Panc1 (cell line): ENCODE measurements around the gene HMGCS1. TPM values are rescaled to one million over a fixed set of nuclear protein-coding genes. Genes with fewer than 3 reads are reported as not detected.

Source experiments
- ATAC-seq: fragments of 200-7000 bp; cut with Tn5 transposase; 2 replicates; pipeline ENCODE4 v1.9.1; 2020; ENCODE audit warnings: mild to moderate bottlenecking, moderate library complexity
- BruUV-seq: library from RNA; stranded (reverse); fragments of 400-500 nt; replicated peaks from 2 replicates; lab custom pipeline; 2021; lab: Mats Ljungman, UMichigan
- CTCF ChIA-PET: fragments of 300-600 bp; sonication (Branson Sonifier 250); formaldehyde crosslinking; loops from one replicate; lab custom pipeline; 2022; ENCODE audit warnings: antibody characterized with exemption; lab: Charles Lee
- POLR2A ChIA-PET: fragments of 300-600 bp; sonication (Branson Sonifier 250); formaldehyde crosslinking; loops from one replicate; lab custom pipeline; 2022; ENCODE audit warnings: antibody characterized with exemption; lab: Charles Lee
- DNase-seq: peaks from one replicate; pipeline ENCODE4 v3.0.0-alpha.2; 2010; ENCODE audit warnings: low read depth, low spot score
- H3K27ac ChIP-seq: 2 replicates; pipeline ENCODE4 v1.5.1; 2011; ENCODE audit warnings: mild to moderate bottlenecking, low read length, inconsistent platforms
- H3K27me3 ChIP-seq: fragments of 200-500 bp; sonication (Bioruptor generic); 2 replicates; pipeline ENCODE4 v1.6.0; 2014; ENCODE audit warnings: low read length, inconsistent platforms; ENCODE audit not compliant: control insufficient read depth, insufficient read depth
- H3K36me3 ChIP-seq: fragments of 200-500 bp; sonication (Bioruptor generic); 2 replicates; pipeline ENCODE4 v1.5.1; 2014; ENCODE audit warnings: inconsistent platforms, mild to moderate bottlenecking, low read length, moderate library complexity; ENCODE audit not compliant: control insufficient read depth, insufficient read depth
- H3K4me1 ChIP-seq: 2 replicates; pipeline ENCODE4 v1.5.1; 2011; ENCODE audit warnings: inconsistent platforms, mild to moderate bottlenecking, low read length, moderate library complexity; ENCODE audit not compliant: control insufficient read depth, insufficient read depth
- H3K4me3 ChIP-seq, 2 experiments: 2 replicates each; pipeline ENCODE4 v1.5.1; 2011 to 2012; ENCODE audit warnings: low read depth in 2 of 2, low read length in 2 of 2, mild to moderate bottlenecking in 2 of 2, inconsistent platforms in 1 of 2, moderate library complexity in 1 of 2
- H3K9me3 ChIP-seq: fragments of 200-500 bp; sonication (Bioruptor generic); 2 replicates; pipeline ENCODE4 v1.5.1; 2014; ENCODE audit warnings: low read depth, mild to moderate bottlenecking, inconsistent platforms, low read length, moderate library complexity; ENCODE audit not compliant: control insufficient read depth, insufficient read depth
- POLR2AphosphoS5 ChIP-seq: IDR thresholded peaks from 2 replicates; pipeline ENCODE4 v1.6.1; 2012; ENCODE audit warnings: mild to moderate bottlenecking, low read depth, low read length, moderate library complexity
- REST ChIP-seq, 2 experiments: IDR thresholded peaks; 2 replicates each; pipeline ENCODE4 v1.6.1; 2011 to 2012; ENCODE audit warnings: low read depth in 2 of 2, control low read depth in 1 of 2, low read length in 1 of 2, mild to moderate bottlenecking in 1 of 2, moderate library complexity in 1 of 2; ENCODE audit not compliant: insufficient read depth in 1 of 2
- SIN3A ChIP-seq: IDR thresholded peaks from 2 replicates; pipeline ENCODE4 v1.6.1; 2012; ENCODE audit warnings: low read depth, mild to moderate bottlenecking, low read length, moderate library complexity, borderline replicate concordance; ENCODE audit not compliant: insufficient read depth
- TCF7L2 ChIP-seq: IDR thresholded peaks from 2 replicates; pipeline ENCODE4 v1.6.1; 2011; ENCODE audit warnings: mild to moderate bottlenecking, low read depth, low read length, inconsistent platforms
- in situ Hi-C: cut with HindIII; loops from 2 replicates; pipeline ENCODE4 v1.10.0; 2016; ENCODE audit warnings: low sequenced_read_pairs, low pct_unique_long_range_greater_than_20kb
- intact Hi-C: fragments of 100-400 bp; cut with micrococcal nuclease; formaldehyde crosslinking; loops from one replicate; pipeline ENCODE4 v1.10.0; 2022; ENCODE audit not compliant: unreplicated experiment
- total RNA-seq: library from RNA; stranded (reverse); gene quantifications from one replicate; pipeline ENCODE4 v1.2.1, GENCODE V29; 2021; ENCODE audit not compliant: unreplicated experiment
- TF ChIP-seq, protein P1 (sequence below): fragments of 450-650 bp; IDR thresholded peaks from 2 replicates; pipeline ENCODE4 v1.5.1; 2017; ENCODE audit warnings: mild to moderate bottlenecking

The HMGCS1 gene
- total RNA-seq, 1 experiment from 2014 or later, result 66.1 TPM

DNA sequence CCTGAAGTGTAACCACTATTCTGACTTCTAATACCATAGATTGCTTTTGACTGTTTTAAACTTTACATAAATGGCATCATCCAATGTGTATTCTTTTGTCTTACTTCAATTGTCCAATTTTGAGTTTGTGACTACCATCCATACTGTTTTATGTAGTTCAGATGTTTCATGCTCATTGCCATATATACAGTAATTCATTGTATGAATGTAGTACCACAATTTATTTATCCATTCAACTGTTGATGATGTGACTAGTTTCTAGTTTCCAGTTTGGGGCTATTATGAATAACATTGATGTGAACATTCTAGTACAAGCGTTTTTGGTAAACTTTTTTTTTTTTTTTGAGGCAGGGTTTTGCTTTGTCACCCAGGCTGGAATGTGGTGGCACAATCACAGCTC lies 55.1 kb downstream of the HMGCS1 start:
- Histone ChIP-seq H3K27me3 (no peaks in the 10 kb centered on the region), H3K4me1 (no peaks in the 10 kb centered on the region), H3K4me3 (no peak overlapping the region), H3K27ac (no peak overlapping the region), H3K36me3 (no peaks in the 10 kb centered on the region), H3K9me3 (no peaks in the 10 kb centered on the region)
- ATAC-seq (no peak), DNase-seq (no peak)
- in situ Hi-C loops (no loop called here), intact Hi-C loops (no loop called here)
- ChIA-PET CTCF (no interaction called here), POLR2A (interaction anchor here (0.7 kb wide), 2 partner anchors 130 to 142 kb away, joined by 4 to 7 read pairs; no protein-coding TSS in a partner anchor)
- TF ChIP-seq POLR2AphosphoS5 (no peak), SIN3A (no peak), TCF7L2 (no peak), REST (IDR thresholded peaks at IDR 0.05; ENCODE audit: insufficient read depth in 1 of 2, low read depth in 2 of 2, low read length in 1 of 2) (no peak)
- TF ChIP-seq, protein P1, sequence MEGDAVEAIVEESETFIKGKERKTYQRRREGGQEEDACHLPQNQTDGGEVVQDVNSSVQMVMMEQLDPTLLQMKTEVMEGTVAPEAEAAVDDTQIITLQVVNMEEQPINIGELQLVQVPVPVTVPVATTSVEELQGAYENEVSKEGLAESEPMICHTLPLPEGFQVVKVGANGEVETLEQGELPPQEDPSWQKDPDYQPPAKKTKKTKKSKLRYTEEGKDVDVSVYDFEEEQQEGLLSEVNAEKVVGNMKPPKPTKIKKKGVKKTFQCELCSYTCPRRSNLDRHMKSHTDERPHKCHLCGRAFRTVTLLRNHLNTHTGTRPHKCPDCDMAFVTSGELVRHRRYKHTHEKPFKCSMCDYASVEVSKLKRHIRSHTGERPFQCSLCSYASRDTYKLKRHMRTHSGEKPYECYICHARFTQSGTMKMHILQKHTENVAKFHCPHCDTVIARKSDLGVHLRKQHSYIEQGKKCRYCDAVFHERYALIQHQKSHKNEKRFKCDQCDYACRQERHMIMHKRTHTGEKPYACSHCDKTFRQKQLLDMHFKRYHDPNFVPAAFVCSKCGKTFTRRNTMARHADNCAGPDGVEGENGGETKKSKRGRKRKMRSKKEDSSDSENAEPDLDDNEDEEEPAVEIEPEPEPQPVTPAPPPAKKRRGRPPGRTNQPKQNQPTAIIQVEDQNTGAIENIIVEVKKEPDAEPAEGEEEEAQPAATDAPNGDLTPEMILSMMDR, result no peak
- BruUV-seq, result no TSS peak

DNA sequence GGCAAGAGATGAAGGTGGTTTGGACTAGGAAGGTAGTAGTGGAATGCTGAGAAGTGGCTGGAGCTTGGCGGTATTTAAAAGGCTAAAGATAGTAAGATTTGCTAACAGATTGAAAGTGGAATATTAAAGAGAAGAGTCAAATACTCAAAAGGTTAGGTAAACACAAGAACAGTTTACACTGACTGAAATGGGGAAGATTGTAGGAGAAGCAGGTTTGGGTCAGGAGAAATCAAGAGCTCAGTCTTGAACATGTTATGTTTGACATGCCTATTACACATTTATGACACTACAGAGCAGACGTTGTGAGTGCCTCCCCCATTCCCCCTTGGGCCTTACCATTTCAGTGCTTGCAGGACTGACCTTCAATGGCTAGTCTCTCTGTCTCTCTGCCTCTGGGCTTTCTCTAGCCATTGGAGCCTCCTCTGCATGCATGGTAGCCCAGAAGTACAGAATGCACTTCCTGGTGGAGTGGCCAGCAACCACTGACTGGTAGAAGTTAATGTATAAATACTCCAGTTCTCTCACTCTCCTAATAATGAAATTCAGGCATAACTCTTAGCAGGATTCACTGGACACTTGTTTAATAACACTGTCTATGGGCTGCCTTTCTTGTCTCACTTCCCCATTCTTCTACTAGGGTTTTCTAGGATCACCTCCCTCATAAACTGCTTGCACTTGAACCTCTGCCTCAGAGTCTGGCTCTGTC lies 56.8 kb downstream of the HMGCS1 start:
- BruUV-seq, result no TSS peak
- intact Hi-C loops, result no loop called here
- no peaks in the 10 kb centered on the region for H3K4me1 ChIP-seq
- ATAC-seq, result 0 out of 2 replicates have a peak, but pooled peaks have one; percentile 65
- DNase-seq, result no peak
- ChIA-PET CTCF (no interaction called here), POLR2A (interaction anchor here (0.5 kb wide), 1 partner anchor 13 kb away, joined by 6 read pairs; no protein-coding TSS in a partner anchor)
- H3K9me3 ChIP-seq, result no peaks in the 10 kb centered on the region
- no peak overlapping the region for H3K4me3 ChIP-seq
- H3K27ac ChIP-seq, result no peak overlapping the region
- H3K27me3 ChIP-seq, result no peaks in the 10 kb centered on the region
- H3K36me3 ChIP-seq, result no peaks in the 10 kb centered on the region
- in situ Hi-C loops, result no loop called here
- TF ChIP-seq POLR2AphosphoS5 (no peak), REST (IDR thresholded peaks at IDR 0.05; ENCODE audit: insufficient read depth in 1 of 2, low read depth in 2 of 2, low read length in 1 of 2) (no peak), TCF7L2 (no peak), SIN3A (no peak)
- TF ChIP-seq, protein P1, result no peak
